ENCODE measurements around the gene PDE7B. TPM values are rescaled to one million over a fixed set of nuclear protein-coding genes. Genes with fewer than 3 reads are reported as not detected.

PDE7B gene
- total and polyA plus RNA-seq, 2 of the 4 experiments (the other 2 are of a cell fraction) = 7.8 to 12.4 TPM

- CTCF ChIA-PET = no interaction called here
Observed at GRCh38 chr6:136189104-136189503, 337.6 kb downstream of the PDE7B start.

More at GRCh38 chr6:136189104-136189503, 337.6 kb downstream of the PDE7B start:
- no peak overlapping the region for H3K23ac ChIP-seq (ENCODE audit: low read depth, low read length)
- intact Hi-C loops (cut with micrococcal nuclease) (no loop called here), in situ Hi-C loops (cut with MboI; ENCODE audit: low sequenced_read_pairs) (no loop called here), dilution Hi-C loops (cut with HindIII; ENCODE audit: low sequenced_read_pairs, unreplicated experiment) (no loop called here)
- no peak overlapping the region for H3K18ac ChIP-seq (ENCODE audit: low read depth, low read length)
- H2AFZ ChIP-seq (replicated peaks; ENCODE audit: low read length, poor library complexity) = no peak overlapping the region
- H3K36me3 ChIP-seq (ENCODE audit: control insufficient read depth, insufficient read depth, low read length) = peaks cover 46% of the 10 kb centered on the region
- H4K5ac ChIP-seq (ENCODE audit: low read depth, low read length) = no peak overlapping the region
- no peak overlapping the region for H3K4me3 ChIP-seq (ENCODE audit: insufficient read depth, low read depth, low read length)
- H3K4ac ChIP-seq (ENCODE audit: low read depth, low read length) = no peak overlapping the region
- H2BK15ac ChIP-seq (ENCODE audit: low read depth, low read length) = no peak overlapping the region
- no peak for DNase-seq
- H2BK120ac ChIP-seq (ENCODE audit: low read depth, low read length) = no peak overlapping the region
- H3K27ac ChIP-seq (ENCODE audit: insufficient read depth, low read length) = no peak overlapping the region
- no peak overlapping the region for H3K14ac ChIP-seq (replicated peaks; ENCODE audit: low read depth, low read length)
- H3K79me1 ChIP-seq (ENCODE audit: low read depth in 1 of 2, low read length in 2 of 2) = no peaks in the 10 kb centered on the region
- POLR2A ChIA-PET (ENCODE audit: unreplicated experiment) = no interaction called here
- ATAC-seq (ENCODE audit: low read depth) = no peak
- H3K9me3 ChIP-seq (ENCODE audit: control insufficient read depth, insufficient read depth, low read length) = no peaks in the 10 kb centered on the region
- H3K4me1 ChIP-seq (ENCODE audit: control insufficient read depth, insufficient read depth, low read length) = peaks cover 3% of the 10 kb centered on the region; the same call in 1 of the 2 replicates
- H2BK20ac ChIP-seq (ENCODE audit: low read depth, low read length) = no peak overlapping the region
- no peak overlapping the region for H2AK5ac ChIP-seq (ENCODE audit: low read depth, low read length)
- no peak overlapping the region for H3K56ac ChIP-seq (ENCODE audit: extremely low read depth, insufficient read depth, low read length)
- H4K20me1 ChIP-seq (ENCODE audit: insufficient read depth, low read length) = no peaks in the 10 kb centered on the region
- H4K8ac ChIP-seq (ENCODE audit: low read depth in 2 of 2, low read length in 2 of 2) = no peak overlapping the region
- no CpG with 5 or more reads among the region's 3 CpGs for WGBS, 2 experiments (ENCODE audit: extremely low coverage in 2 of 2, insufficient read length in 1 of 2)
- H4K91ac ChIP-seq (ENCODE audit: insufficient read depth, low read depth, low read length) = no peak overlapping the region
- no peak overlapping the region for H3K9ac ChIP-seq (ENCODE audit: low read depth, low read length)
- no peak overlapping the region for H3K4me2 ChIP-seq (ENCODE audit: low read depth, low read length)
- no peak overlapping the region for H2BK5ac ChIP-seq (ENCODE audit: low read depth, low read length, poor library complexity, severe bottlenecking)
- H3K27me3 ChIP-seq (ENCODE audit: control insufficient read depth, insufficient read depth, low read length) = no peaks in the 10 kb centered on the region
- no peak overlapping the region for H2AK9ac ChIP-seq (replicated peaks; ENCODE audit: low read depth, low read length, poor library complexity)
- TF ChIP-seq, protein P1, sequence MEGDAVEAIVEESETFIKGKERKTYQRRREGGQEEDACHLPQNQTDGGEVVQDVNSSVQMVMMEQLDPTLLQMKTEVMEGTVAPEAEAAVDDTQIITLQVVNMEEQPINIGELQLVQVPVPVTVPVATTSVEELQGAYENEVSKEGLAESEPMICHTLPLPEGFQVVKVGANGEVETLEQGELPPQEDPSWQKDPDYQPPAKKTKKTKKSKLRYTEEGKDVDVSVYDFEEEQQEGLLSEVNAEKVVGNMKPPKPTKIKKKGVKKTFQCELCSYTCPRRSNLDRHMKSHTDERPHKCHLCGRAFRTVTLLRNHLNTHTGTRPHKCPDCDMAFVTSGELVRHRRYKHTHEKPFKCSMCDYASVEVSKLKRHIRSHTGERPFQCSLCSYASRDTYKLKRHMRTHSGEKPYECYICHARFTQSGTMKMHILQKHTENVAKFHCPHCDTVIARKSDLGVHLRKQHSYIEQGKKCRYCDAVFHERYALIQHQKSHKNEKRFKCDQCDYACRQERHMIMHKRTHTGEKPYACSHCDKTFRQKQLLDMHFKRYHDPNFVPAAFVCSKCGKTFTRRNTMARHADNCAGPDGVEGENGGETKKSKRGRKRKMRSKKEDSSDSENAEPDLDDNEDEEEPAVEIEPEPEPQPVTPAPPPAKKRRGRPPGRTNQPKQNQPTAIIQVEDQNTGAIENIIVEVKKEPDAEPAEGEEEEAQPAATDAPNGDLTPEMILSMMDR (conservative IDR thresholded peaks at IDR 0.05; ENCODE audit: low read depth, low read length) = no peak
- TF ChIP-seq CEBPB (IDR thresholded peaks at IDR 0.05; ENCODE audit: low read depth, low read length) = no peak
- BruUV-seq (replicated peaks) = no TSS peak
- H3K9me1 ChIP-seq (ENCODE audit: insufficient read depth, low read length) = peaks cover 3% of the 10 kb centered on the region; the same call in 1 of the 2 replicates
